GM12878 (cell line): ENCODE results near the gene ATP6V1F. TPM values are rescaled to one million over a fixed set of nuclear protein-coding genes. Genes with fewer than 3 reads are reported as not detected.

Experiments
- BRCA1 ChIP-seq: IDR thresholded peaks from 2 replicates; pipeline ENCODE4 v1.6.1; 2011; ENCODE audit warnings: low read depth, low read length, improper control_type of control experiment
- CEBPB ChIP-seq, 2 experiments: fragments of 150-350 bp in 1 of 2; IDR thresholded peaks; 2 replicates each; pipeline ENCODE4 v1.6.1; 2012 to 2014; ENCODE audit warnings: low read depth in 2 of 2, low read length in 2 of 2, borderline replicate concordance in 1 of 2, inconsistent platforms in 1 of 2
- CHD2 ChIP-seq: IDR thresholded peaks from 2 replicates; pipeline ENCODE4 v1.6.1; 2011; ENCODE audit warnings: low read depth, low read length, improper control_type of control experiment, borderline replicate concordance
- ESRRA ChIP-seq: IDR thresholded peaks from 2 replicates; pipeline ENCODE4 v1.6.1; 2012; ENCODE audit warnings: mild to moderate bottlenecking, low read length, improper control_type of control experiment
- FOS ChIP-seq: IDR thresholded peaks from 3 replicates; pipeline ENCODE4 v1.6.1; 2011; ENCODE audit warnings: borderline replicate concordance; ENCODE audit not compliant: insufficient read length; ENCODE audit errors: extremely low read depth
- LARP7 ChIP-seq: fragments of 450-650 bp; IDR thresholded peaks from 2 replicates; pipeline ENCODE4 v1.6.1; 2017; ENCODE audit warnings: mild to moderate bottlenecking
- MEF2B ChIP-seq: fragments of 450-650 bp; IDR thresholded peaks from 2 replicates; pipeline ENCODE4 v1.6.1; 2018; ENCODE audit warnings: mild to moderate bottlenecking, moderate library complexity; ENCODE audit not compliant: partially characterized antibody, poor library complexity, severe bottlenecking
- MXI1 ChIP-seq: fragments of 150-350 bp; IDR thresholded peaks from 2 replicates; pipeline ENCODE4 v1.6.1; 2011; ENCODE audit warnings: low read depth, mild to moderate bottlenecking, inconsistent platforms, low read length, improper control_type of control experiment
- MYC ChIP-seq: IDR thresholded peaks from 2 replicates; pipeline ENCODE4 v1.6.1; 2011; ENCODE audit warnings: mild to moderate bottlenecking, low read length, moderate library complexity, inconsistent platforms; ENCODE audit not compliant: insufficient read depth, insufficient replicate concordance, insufficient read length, severe bottlenecking
- SMARCA5 ChIP-seq: fragments of 450-650 bp; IDR thresholded peaks from 2 replicates; pipeline ENCODE4 v1.6.1; 2017; ENCODE audit warnings: mild to moderate bottlenecking
- SPI1 ChIP-seq: IDR thresholded peaks from 2 replicates; pipeline ENCODE4 v1.6.1; 2011; ENCODE audit warnings: low read depth, mild to moderate bottlenecking, low read length, moderate library complexity, borderline replicate concordance; ENCODE audit not compliant: insufficient read depth
- SREBF2 ChIP-seq: IDR thresholded peaks from 2 replicates; pipeline ENCODE4 v1.6.1; 2012; ENCODE audit warnings: mild to moderate bottlenecking, low read length
- TBL1XR1 ChIP-seq: IDR thresholded peaks from 2 replicates; pipeline ENCODE4 v1.6.1; 2012; ENCODE audit warnings: low read depth, low read length, improper control_type of control experiment
- TCF3 ChIP-seq: IDR thresholded peaks from 2 replicates; pipeline ENCODE4 v1.6.1; 2012; ENCODE audit warnings: low read depth, mild to moderate bottlenecking, low read length, borderline replicate concordance; ENCODE audit not compliant: insufficient read depth
- TCF7 ChIP-seq: IDR thresholded peaks from 2 replicates; pipeline ENCODE4 v1.6.1; 2014; ENCODE audit warnings: antibody characterized with exemption, borderline replicate concordance
- YBX1 ChIP-seq: fragments of 450-650 bp; IDR thresholded peaks from 2 replicates; pipeline ENCODE4 v1.6.1; 2016; ENCODE audit warnings: antibody characterized with exemption
- ZNF207 ChIP-seq: fragments of 450-650 bp; IDR thresholded peaks from 2 replicates; pipeline ENCODE4 v1.6.1; 2014; ENCODE audit warnings: antibody characterized with exemption, mild to moderate bottlenecking, borderline replicate concordance
- ZNF622 ChIP-seq: fragments of 450-650 bp; IDR thresholded peaks from 2 replicates; pipeline ENCODE4 v1.6.1; 2017; ENCODE audit warnings: mild to moderate bottlenecking, inconsistent platforms
- polyA plus RNA-seq, 11 experiments: library from polyadenylated mRNA; depleted of rRNA in 4 of 11; unstranded in 6 of 11; stranded (reverse) in 5 of 11; fragments of >200 nt; fragmentation: Nextera tagmentation in 4 of 11; fragmentation: Illumina TruSeq in 1 of 11; extraction: Ambion mirVana in 4 of 11; extraction: Trizol in 1 of 11; gene quantifications; 1 replicate in 1 of 11; 2 replicates in 10 of 11; pipeline versions ENCODE4 v1.2.1 to v1.2.3, GENCODE V29; 2011 to 2016; ENCODE audit warnings: inconsistent platforms in 2 of 11, missing spikeins in 2 of 11, low read depth in 1 of 11
- total RNA-seq, 4 experiments: library from RNA; depleted of rRNA in 3 of 4; stranded (reverse); fragments of >200 nt in 3 of 4; fragmentation: Illumina TruSeq in 1 of 4; extraction: Trizol in 1 of 4; gene quantifications; 2 replicates each; pipeline versions ENCODE4 v1.2.1 to v1.2.3, GENCODE V29; 2013 to 2021
- TF ChIP-seq, protein P1 (sequence below): IDR thresholded peaks from 2 replicates; pipeline ENCODE4 v1.6.1; 2011; ENCODE audit warnings: borderline replicate concordance, low read depth, mild to moderate bottlenecking, moderate library complexity, low read length; ENCODE audit not compliant: insufficient read depth, poor library complexity, severe bottlenecking
- TF ChIP-seq, protein P2 (sequence below): IDR thresholded peaks from 2 replicates; pipeline ENCODE4 v1.6.1; 2012; ENCODE audit warnings: low read depth, low read length, improper control_type of control experiment
- TF ChIP-seq, protein P3 (sequence below): IDR thresholded peaks from 2 replicates; pipeline ENCODE4 v1.6.1; 2011; ENCODE audit warnings: mild to moderate bottlenecking, low read depth, low read length, moderate library complexity; ENCODE audit not compliant: insufficient replicate concordance
- TF ChIP-seq, protein P4 (sequence below): fragments of 450-650 bp; IDR thresholded peaks from 2 replicates; pipeline ENCODE4 v1.6.1; 2016; ENCODE audit warnings: mild to moderate bottlenecking
- TF ChIP-seq, protein P5 (sequence below): fragments of 450-650 bp; conservative IDR thresholded peaks from 2 replicates; pipeline ENCODE4 v1.6.1; 2017; ENCODE audit warnings: mild to moderate bottlenecking, moderate library complexity

ATP6V1F gene
- total and polyA plus RNA-seq, 10 of the 15 experiments (the other 5 are each of a cell fraction or from before 2014, with no cell fraction given) = 111 to 343 (median 203) TPM

DNA sequence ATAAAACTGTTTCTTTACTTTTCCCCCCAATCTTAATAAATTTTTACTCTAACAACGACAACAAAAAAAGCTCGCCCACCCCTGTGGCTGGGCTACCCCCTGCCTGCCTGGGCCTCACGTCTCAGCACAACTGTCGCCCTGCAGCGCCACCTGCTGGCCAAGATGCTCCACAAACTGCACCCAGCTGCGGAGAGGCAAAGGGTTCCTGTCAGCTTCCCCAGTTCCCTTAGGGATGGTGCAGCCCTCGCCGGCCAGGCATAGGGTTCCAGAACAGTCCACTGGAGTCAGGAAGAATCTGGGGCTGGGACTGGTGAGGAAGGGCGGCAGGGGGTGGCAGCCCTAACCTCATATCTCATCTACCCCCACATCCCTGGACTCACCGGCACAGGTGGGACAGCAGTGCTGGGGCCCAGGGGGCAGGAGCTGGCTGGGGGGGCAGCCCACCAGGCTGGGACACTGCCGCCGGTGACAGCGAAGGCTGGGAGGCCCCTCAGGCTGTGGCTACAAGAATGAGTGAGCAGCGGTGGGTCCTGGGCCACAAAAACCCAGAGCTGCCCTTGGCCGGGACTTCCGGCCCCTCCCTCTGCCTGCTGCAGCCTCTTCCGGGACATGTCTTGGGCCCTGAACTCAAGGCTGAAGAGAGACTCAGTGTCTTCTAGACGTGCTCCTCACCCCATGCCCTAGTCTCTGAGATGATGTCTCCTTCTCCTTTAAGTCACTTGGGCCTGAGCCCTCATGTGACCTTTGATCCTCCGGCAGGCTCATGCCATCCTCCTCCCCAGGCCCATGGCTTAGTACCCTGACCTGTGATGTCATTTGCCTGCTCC, 21.2 kb downstream of the ATP6V1F start (continued):
- TF ChIP-seq, protein P1, sequence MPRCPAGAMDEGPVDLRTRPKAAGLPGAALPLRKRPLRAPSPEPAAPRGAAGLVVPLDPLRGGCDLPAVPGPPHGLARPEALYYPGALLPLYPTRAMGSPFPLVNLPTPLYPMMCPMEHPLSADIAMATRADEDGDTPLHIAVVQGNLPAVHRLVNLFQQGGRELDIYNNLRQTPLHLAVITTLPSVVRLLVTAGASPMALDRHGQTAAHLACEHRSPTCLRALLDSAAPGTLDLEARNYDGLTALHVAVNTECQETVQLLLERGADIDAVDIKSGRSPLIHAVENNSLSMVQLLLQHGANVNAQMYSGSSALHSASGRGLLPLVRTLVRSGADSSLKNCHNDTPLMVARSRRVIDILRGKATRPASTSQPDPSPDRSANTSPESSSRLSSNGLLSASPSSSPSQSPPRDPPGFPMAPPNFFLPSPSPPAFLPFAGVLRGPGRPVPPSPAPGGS = no peak
- TF ChIP-seq SPI1 = 0 out of 2 replicates have a peak, but pooled peaks have one; percentile 25
- TF ChIP-seq TBL1XR1 = 0 out of 2 replicates have a peak, but pooled peaks have one; percentile 21
- TF ChIP-seq TCF7 = no peak
- peak; percentile 92 for TF ChIP-seq SMARCA5
- no peak for TF ChIP-seq YBX1
- TF ChIP-seq MEF2B = peak; percentile 53
- TF ChIP-seq, protein P2, sequence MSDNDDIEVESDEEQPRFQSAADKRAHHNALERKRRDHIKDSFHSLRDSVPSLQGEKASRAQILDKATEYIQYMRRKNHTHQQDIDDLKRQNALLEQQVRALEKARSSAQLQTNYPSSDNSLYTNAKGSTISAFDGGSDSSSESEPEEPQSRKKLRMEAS = no peak
- peak; percentile 71; the same call in 1 of the 2 replicates for TF ChIP-seq ZNF207
- no peak for TF ChIP-seq ZNF622
- peak; percentile 60 for TF ChIP-seq LARP7
- TF ChIP-seq FOS = no peak
- TF ChIP-seq TCF3 = no peak
- no peak for TF ChIP-seq BRCA1
- TF ChIP-seq CHD2 = 0 out of 2 replicates have a peak, but pooled peaks have one; percentile 21
- 0 out of 2 replicates have a peak, but pooled peaks have one; percentile 12 for TF ChIP-seq MXI1
- TF ChIP-seq CEBPB (IDR thresholded peaks at IDR 0.05; ENCODE audit: borderline replicate concordance in 1 of 2, low read depth in 2 of 2, low read length in 2 of 2) = no peak
- TF ChIP-seq MYC = no peak
- TF ChIP-seq, protein P3, sequence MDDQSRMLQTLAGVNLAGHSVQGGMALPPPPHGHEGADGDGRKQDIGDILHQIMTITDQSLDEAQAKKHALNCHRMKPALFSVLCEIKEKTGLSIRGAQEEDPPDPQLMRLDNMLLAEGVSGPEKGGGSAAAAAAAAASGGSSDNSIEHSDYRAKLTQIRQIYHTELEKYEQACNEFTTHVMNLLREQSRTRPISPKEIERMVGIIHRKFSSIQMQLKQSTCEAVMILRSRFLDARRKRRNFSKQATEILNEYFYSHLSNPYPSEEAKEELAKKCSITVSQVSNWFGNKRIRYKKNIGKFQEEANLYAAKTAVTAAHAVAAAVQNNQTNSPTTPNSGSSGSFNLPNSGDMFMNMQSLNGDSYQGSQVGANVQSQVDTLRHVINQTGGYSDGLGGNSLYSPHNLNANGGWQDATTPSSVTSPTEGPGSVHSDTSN = no peak
- TF ChIP-seq, protein P4, sequence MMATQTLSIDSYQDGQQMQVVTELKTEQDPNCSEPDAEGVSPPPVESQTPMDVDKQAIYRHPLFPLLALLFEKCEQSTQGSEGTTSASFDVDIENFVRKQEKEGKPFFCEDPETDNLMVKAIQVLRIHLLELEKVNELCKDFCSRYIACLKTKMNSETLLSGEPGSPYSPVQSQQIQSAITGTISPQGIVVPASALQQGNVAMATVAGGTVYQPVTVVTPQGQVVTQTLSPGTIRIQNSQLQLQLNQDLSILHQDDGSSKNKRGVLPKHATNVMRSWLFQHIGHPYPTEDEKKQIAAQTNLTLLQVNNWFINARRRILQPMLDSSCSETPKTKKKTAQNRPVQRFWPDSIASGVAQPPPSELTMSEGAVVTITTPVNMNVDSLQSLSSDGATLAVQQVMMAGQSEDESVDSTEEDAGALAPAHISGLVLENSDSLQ = 0 out of 2 replicates have a peak, but pooled peaks have one; percentile 5
- TF ChIP-seq SREBF2 = no peak
- TF ChIP-seq ESRRA = no peak
- TF ChIP-seq, protein P5, sequence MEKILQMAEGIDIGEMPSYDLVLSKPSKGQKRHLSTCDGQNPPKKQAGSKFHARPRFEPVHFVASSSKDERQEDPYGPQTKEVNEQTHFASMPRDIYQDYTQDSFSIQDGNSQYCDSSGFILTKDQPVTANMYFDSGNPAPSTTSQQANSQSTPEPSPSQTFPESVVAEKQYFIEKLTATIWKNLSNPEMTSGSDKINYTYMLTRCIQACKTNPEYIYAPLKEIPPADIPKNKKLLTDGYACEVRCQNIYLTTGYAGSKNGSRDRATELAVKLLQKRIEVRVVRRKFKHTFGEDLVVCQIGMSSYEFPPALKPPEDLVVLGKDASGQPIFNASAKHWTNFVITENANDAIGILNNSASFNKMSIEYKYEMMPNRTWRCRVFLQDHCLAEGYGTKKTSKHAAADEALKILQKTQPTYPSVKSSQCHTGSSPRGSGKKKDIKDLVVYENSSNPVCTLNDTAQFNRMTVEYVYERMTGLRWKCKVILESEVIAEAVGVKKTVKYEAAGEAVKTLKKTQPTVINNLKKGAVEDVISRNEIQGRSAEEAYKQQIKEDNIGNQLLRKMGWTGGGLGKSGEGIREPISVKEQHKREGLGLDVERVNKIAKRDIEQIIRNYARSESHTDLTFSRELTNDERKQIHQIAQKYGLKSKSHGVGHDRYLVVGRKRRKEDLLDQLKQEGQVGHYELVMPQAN = peak; percentile 69
